PC-9 (cell line): ENCODE measurements around the gene MUC5AC. TPM values are rescaled to one million over a fixed set of nuclear protein-coding genes. Genes with fewer than 3 reads are reported as not detected.

Experiments
- BruUV-seq: library from RNA; stranded (reverse); fragments of 400-500 nt; replicated peaks from 2 replicates; lab custom pipeline; 2021; lab: Mats Ljungman, UMichigan
- CTCF ChIA-PET: fragments of 300-600 bp; sonication (Branson Sonifier 250); formaldehyde crosslinking; loops from one replicate; lab custom pipeline; 2022; ENCODE audit warnings: antibody characterized with exemption; lab: Charles Lee
- POLR2A ChIA-PET: fragments of 300-600 bp; sonication (Branson Sonifier 250); formaldehyde crosslinking; loops from one replicate; lab custom pipeline; 2022; ENCODE audit warnings: antibody characterized with exemption; ENCODE audit not compliant: unreplicated experiment; lab: Charles Lee
- DNase-seq, 2 experiments: peaks; one replicate each; pipeline versions ENCODE4 v3.0.0 to v3.0.0-alpha.2; 2015 to 2022; ENCODE audit warnings: mixed read lengths in 1 of 2
- H2AFZ ChIP-seq: fragments of 200-600 bp; sonication (generic); 2 replicates; pipeline ENCODE4 v1.8.1; 2017; ENCODE audit warnings: antibody characterized with exemption
- H3F3A ChIP-seq: fragments of 200-600 bp; sonication (generic); 2 replicates; pipeline ENCODE4 v1.8.1; 2017; ENCODE audit warnings: antibody characterized with exemption, mild to moderate bottlenecking, low read depth; ENCODE audit not compliant: insufficient read depth
- H3K27ac ChIP-seq: fragments of 200-600 bp; sonication (generic); 2 replicates; pipeline ENCODE4 v1.6.1; 2016; ENCODE audit warnings: mixed run types
- H3K27me3 ChIP-seq: fragments of 200-600 bp; sonication (generic); 2 replicates; pipeline ENCODE4 v1.6.1; 2016; ENCODE audit warnings: low read depth, mixed run types; ENCODE audit not compliant: insufficient read depth
- H3K36me3 ChIP-seq: fragments of 200-600 bp; sonication (generic); 2 replicates; pipeline ENCODE4 v1.6.1; 2016; ENCODE audit warnings: low read depth, mixed run types
- H3K4me1 ChIP-seq: fragments of 200-600 bp; sonication (generic); replicated peaks from 2 replicates; pipeline ENCODE4 v1.6.1; 2016; ENCODE audit warnings: mixed run types; ENCODE audit not compliant: insufficient read depth
- H3K4me2 ChIP-seq: fragments of 200-600 bp; sonication (generic); 2 replicates; pipeline ENCODE4 v1.6.1; 2017; ENCODE audit warnings: mixed run types
- H3K4me3 ChIP-seq: fragments of 200-600 bp; sonication (generic); 2 replicates; pipeline ENCODE4 v1.6.1; 2016; ENCODE audit warnings: mixed run types
- H3K79me2 ChIP-seq: fragments of 200-600 bp; sonication (generic); 2 replicates; pipeline ENCODE4 v1.6.1; 2017; ENCODE audit warnings: low read depth, mixed run types
- H3K9me2 ChIP-seq: fragments of 200-600 bp; sonication (generic); 2 replicates; pipeline ENCODE4 v1.8.1; 2017; ENCODE audit warnings: mild to moderate bottlenecking; ENCODE audit not compliant: insufficient read depth
- H3K9me3 ChIP-seq: fragments of 200-600 bp; sonication (generic); 2 replicates; pipeline ENCODE4 v1.8.1; 2016; ENCODE audit warnings: low read depth; ENCODE audit not compliant: insufficient read depth
- H4K20me1 ChIP-seq: fragments of 200-600 bp; sonication (generic); 2 replicates; pipeline ENCODE4 v1.8.1; 2017; ENCODE audit not compliant: insufficient read depth
- EZH2 ChIP-seq: fragments of 200-600 bp; sonication (generic); IDR thresholded peaks from 2 replicates; pipeline ENCODE4 v1.8.0; 2017; ENCODE audit warnings: antibody characterized with exemption, low read depth
- intact Hi-C: fragments of 100-400 bp; cut with micrococcal nuclease; formaldehyde crosslinking; loops from one replicate; pipeline ENCODE4 v1.10.0; 2022; ENCODE audit not compliant: unreplicated experiment
- total RNA-seq: library from RNA; stranded (reverse); gene quantifications from 2 replicates; pipeline ENCODE4 v1.2.3, GENCODE V29; 2021
- TF ChIP-seq, protein P1 (sequence below): fragments of 200-600 bp; sonication (generic); conservative IDR thresholded peaks from 2 replicates; pipeline ENCODE4 v1.6.1; 2017; ENCODE audit warnings: mixed run types, antibody characterized with exemption, mild to moderate bottlenecking, moderate library complexity

Gene MUC5AC
- total RNA-seq, 1 experiment from 2014 or later: 0.09 TPM

DNA sequence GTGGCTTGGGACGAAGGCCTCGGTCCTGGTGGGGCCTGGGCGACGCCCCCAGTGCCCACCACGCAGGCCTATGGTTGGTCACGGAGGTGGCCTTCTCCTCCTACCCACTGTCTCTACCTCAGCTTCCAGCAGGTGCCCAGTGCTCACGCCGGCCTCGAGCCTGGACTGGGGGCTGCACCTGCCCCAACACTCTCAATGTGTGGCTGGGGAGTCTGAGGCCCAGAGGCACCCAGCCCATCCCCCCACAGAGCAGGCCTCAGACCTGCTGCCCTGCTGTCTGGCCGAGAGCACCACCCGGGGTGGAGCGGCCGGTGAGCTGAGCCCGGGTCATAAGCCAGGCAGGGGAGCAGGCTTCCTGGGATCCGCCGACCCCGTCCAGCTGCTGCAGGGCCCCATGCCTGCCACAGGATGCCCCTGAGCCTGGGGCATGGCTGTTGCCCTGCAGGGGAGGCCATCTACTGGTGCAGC, 28.6 kb upstream of the MUC5AC start:
- Histone ChIP-seq H4K20me1 (no peaks in the 10 kb centered on the region), H3K4me1 (no peaks in the 10 kb centered on the region), H3K9me2 (no peaks in the 10 kb centered on the region), H3K27me3 (no peaks in the 10 kb centered on the region), H3F3A (no peaks in the 10 kb centered on the region), H3K4me2 (no peak overlapping the region), H3K27ac (no peak overlapping the region), H2AFZ (no peak overlapping the region), H3K9me3 (no peaks in the 10 kb centered on the region; the same call in 1 of the 2 replicates), H3K4me3 (no peak overlapping the region), H3K79me2 (no peaks in the 10 kb centered on the region), H3K36me3 (no peaks in the 10 kb centered on the region)
- DNase-seq: no peak
- ChIA-PET CTCF (no interaction called here), POLR2A (interaction anchor here (0.5 kb wide), 1 partner anchor 72 kb away, joined by 8 read pairs; no protein-coding TSS in a partner anchor)
- no TSS peak for BruUV-seq
- intact Hi-C loops: no loop called here
- TF ChIP-seq, protein P1, sequence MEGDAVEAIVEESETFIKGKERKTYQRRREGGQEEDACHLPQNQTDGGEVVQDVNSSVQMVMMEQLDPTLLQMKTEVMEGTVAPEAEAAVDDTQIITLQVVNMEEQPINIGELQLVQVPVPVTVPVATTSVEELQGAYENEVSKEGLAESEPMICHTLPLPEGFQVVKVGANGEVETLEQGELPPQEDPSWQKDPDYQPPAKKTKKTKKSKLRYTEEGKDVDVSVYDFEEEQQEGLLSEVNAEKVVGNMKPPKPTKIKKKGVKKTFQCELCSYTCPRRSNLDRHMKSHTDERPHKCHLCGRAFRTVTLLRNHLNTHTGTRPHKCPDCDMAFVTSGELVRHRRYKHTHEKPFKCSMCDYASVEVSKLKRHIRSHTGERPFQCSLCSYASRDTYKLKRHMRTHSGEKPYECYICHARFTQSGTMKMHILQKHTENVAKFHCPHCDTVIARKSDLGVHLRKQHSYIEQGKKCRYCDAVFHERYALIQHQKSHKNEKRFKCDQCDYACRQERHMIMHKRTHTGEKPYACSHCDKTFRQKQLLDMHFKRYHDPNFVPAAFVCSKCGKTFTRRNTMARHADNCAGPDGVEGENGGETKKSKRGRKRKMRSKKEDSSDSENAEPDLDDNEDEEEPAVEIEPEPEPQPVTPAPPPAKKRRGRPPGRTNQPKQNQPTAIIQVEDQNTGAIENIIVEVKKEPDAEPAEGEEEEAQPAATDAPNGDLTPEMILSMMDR: no peak
- TF ChIP-seq EZH2: no peak

DNA sequence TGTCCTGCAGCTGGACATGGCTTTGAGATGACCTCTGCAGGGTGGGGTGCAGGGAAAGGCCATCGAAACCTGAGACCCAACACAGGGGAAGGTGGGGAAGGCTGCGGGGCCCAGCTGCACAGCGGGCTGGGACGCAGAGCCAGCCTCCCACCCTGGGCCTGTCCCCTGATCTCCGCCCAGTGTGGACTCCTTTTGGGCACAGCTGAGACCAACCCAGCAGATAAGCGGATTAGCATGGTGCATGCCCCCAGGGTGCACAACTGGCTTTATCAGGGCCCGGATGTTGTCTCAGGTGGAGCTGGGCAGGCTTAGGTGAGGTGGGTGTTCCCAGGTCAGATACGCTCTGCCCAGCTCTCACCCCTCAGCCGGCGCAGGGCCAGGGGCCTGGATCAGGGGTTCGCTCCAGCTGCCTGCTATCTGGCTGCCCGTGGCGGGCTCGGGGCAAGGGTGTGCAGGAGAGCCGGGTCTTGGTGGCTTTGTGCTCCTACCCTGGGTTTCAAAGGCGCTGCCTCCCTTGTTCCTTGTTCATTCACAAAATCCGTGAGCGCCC, 28.1 kb upstream of the MUC5AC start:
- Histone ChIP-seq H3F3A (no peaks in the 10 kb centered on the region), H4K20me1 (no peaks in the 10 kb centered on the region), H2AFZ (no peak overlapping the region), H3K9me3 (no peaks in the 10 kb centered on the region; the same call in 1 of the 2 replicates), H3K27ac (no peak overlapping the region), H3K4me2 (no peak overlapping the region), H3K36me3 (no peaks in the 10 kb centered on the region), H3K4me1 (no peaks in the 10 kb centered on the region), H3K27me3 (no peaks in the 10 kb centered on the region), H3K79me2 (no peaks in the 10 kb centered on the region), H3K4me3 (no peak overlapping the region), H3K9me2 (no peaks in the 10 kb centered on the region)
- no peak for TF ChIP-seq EZH2
- TF ChIP-seq, protein P1: no peak
- ChIA-PET CTCF (no interaction called here), POLR2A (interaction anchor here (0.5 kb wide), 1 partner anchor 71 kb away, joined by 8 read pairs; no protein-coding TSS in a partner anchor)
- DNase-seq: peak in 1 of 2 experiments; percentile 39
- BruUV-seq: no TSS peak
- intact Hi-C loops: no loop called here

DNA sequence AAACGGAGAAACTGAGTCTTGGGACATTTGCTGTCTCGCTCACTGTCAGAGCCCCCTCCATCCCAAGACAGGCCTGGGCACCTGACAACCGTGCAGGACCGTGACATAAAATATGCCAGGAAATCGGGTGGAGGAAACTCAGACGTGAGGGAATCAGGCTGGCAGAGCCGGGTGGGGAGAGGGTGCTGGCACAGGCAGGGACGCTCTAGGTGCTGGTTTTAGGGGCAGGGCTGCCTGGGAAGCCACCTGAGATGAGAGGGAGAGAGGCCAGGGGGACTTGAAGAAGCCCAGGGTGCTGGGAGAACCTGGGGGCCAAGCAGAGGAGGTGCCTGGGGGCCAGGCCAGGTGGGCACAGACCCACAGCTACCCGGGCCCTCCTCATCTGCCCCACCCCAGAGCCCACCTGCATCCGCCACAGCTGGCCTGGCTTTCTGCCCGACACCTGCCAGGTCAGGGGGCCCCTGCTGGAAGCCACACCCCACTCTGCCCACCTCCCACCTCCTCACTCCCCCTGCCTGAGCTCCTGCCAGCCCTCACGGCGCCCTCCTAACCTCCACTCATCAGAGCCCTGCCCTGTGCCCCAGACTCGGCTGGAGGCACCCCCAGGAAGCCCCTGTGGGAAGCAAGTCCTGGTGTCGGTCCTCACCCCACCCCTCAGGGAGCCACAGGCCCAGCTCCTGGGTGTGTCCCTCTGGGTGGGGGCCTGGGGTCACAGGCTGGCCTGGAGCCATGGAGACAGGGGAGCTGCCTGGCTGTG, 27.3 kb upstream of the MUC5AC start:
- no peaks in the 10 kb centered on the region for H3K4me1 ChIP-seq
- no peak overlapping the region for H3K4me2 ChIP-seq
- DNase-seq: no peak
- no peaks in the 10 kb centered on the region for H3K9me2 ChIP-seq
- H3K27ac ChIP-seq: no peak overlapping the region
- TF ChIP-seq, protein P1: no peak
- no peak for TF ChIP-seq EZH2
- H3K4me3 ChIP-seq: no peak overlapping the region
- no peaks in the 10 kb centered on the region for H4K20me1 ChIP-seq
- no peaks in the 10 kb centered on the region for H3K27me3 ChIP-seq
- no peaks in the 10 kb centered on the region for H3K79me2 ChIP-seq
- peaks cover 2% of the 10 kb centered on the region; the same call in 1 of the 2 replicates for H3K9me3 ChIP-seq
- BruUV-seq: no TSS peak
- POLR2A ChIA-PET: no interaction called here
- no peaks in the 10 kb centered on the region for H3F3A ChIP-seq
- intact Hi-C loops: no loop called here
- H3K36me3 ChIP-seq: no peaks in the 10 kb centered on the region
- CTCF ChIA-PET: no interaction called here
- H2AFZ ChIP-seq: no peak overlapping the region
